Activated naive CD4-positive, alpha-beta T cell treated with Interleukin-2 at 50 U/mL for 16 hours (primary cell): ENCODE measurements around the gene RNASEL.
A peak's percentile ranks its signal among the peaks of the same experiment; 100 is the strongest.

ENCODE experiments used
- DNase-seq: peaks from one replicate; pipeline ENCODE4 v3.0.0-alpha.2; 2020

RNASEL gene

GRCh38 chr1:182617734-182618351 lies 28.8 kb upstream of the RNASEL start:
- no peak for DNase-seq

GRCh38 chr1:182617014-182617429 lies 28.0 kb upstream of the RNASEL start:
- no peak for DNase-seq

- DNase-seq = peak; percentile 85
These were observed 27.3 kb upstream of the RNASEL start for GRCh38 chr1:182616130-182617013.

- peak; percentile 48 for DNase-seq
These were observed 26.5 kb upstream of the RNASEL start for GRCh38 chr1:182615468-182616129.

GRCh38 chr1:182614796-182615454 lies 25.9 kb upstream of the RNASEL start:
- peak; percentile 59 for DNase-seq

- DNase-seq = no peak
These were observed 22.7 kb upstream of the RNASEL start for GRCh38 chr1:182611787-182612186.

- no peak for DNase-seq
These were observed 22.3 kb upstream of the RNASEL start for GRCh38 chr1:182611326-182611725.

- DNase-seq = no peak
These were observed 21.6 kb upstream of the RNASEL start for GRCh38 chr1:182610606-182611194.

GRCh38 chr1:182608845-182609610 lies 20.0 kb upstream of the RNASEL start:
- no peak for DNase-seq

- no peak for DNase-seq
These were observed 19.2 kb upstream of the RNASEL start for GRCh38 chr1:182608236-182608635.

GRCh38 chr1:182607566-182607965 lies 18.5 kb upstream of the RNASEL start:
- no peak for DNase-seq

GRCh38 chr1:182604175-182605164 lies 15.4 kb upstream of the RNASEL start, which contains the start of gene RGS16:
TSS of gene RGS16 (minus strand) at chr1:182604389. CDS start at chr1:182604259, 130 bp downstream.
- peak; percentile 95 for DNase-seq

- no peak for DNase-seq
These were observed 14.7 kb upstream of the RNASEL start for GRCh38 chr1:182603646-182604174.

- DNase-seq = peak; percentile 23
These were observed 14.0 kb upstream of the RNASEL start for GRCh38 chr1:182602935-182603645.

- DNase-seq = no peak
These were observed 12.9 kb upstream of the RNASEL start for GRCh38 chr1:182601913-182602312.

- DNase-seq = peak; percentile 60
These were observed 12.3 kb upstream of the RNASEL start for GRCh38 chr1:182601416-182601786.

GRCh38 chr1:182600745-182601415 lies 11.8 kb upstream of the RNASEL start:
- no peak for DNase-seq

GRCh38 chr1:182600036-182600713 lies 11.1 kb upstream of the RNASEL start:
- DNase-seq = no peak
